Stomach (tissue), 9 donors: Measurements from ENCODE around the gene BCR. TPM values are rescaled to one million over a fixed set of nuclear protein-coding genes. Genes with fewer than 3 reads are reported as not detected.

Source experiments
- DNase-seq, 2 donors: peaks; one replicate each; pipeline versions ENCODE4 v3.0.0 to v3.0.0-alpha.2; 2013 to 2019
- H3K27ac ChIP-seq, 5 donors: fragments of 200-600 bp in 4 of 5; sonication (generic) in 4 of 5; one replicate each; pipeline ENCODE4 v1.5.1; 2013 to 2019; ENCODE audit warnings: mild to moderate bottlenecking in 1 of 5, moderate library complexity in 1 of 5
- H3K27me3 ChIP-seq, 3 donors: fragments of 200-600 bp; sonication (generic); one replicate each; pipeline ENCODE4 v1.5.1; 2017 to 2019; ENCODE audit warnings: mixed run types in 1 of 3
- H3K36me3 ChIP-seq, 4 donors: fragments of 200-600 bp; sonication (generic); 1 replicate in 3 of 4; 2 replicates in 1 of 4; pipeline ENCODE4 v1.5.1; 2016 to 2019
- H3K4me1 ChIP-seq, 4 donors: fragments of 200-600 bp; sonication (generic); one replicate each; pipeline ENCODE4 v1.5.1; 2016 to 2019
- H3K4me3 ChIP-seq, 4 donors: fragments of 200-600 bp; sonication (generic) in 3 of 4; one replicate each; pipeline ENCODE4 v1.5.1; 2016 to 2019; ENCODE audit warnings: mild to moderate bottlenecking in 1 of 4
- H3K9me3 ChIP-seq, 4 donors: fragments of 200-600 bp; sonication (generic); one replicate each; pipeline ENCODE4 v1.5.1; 2016 to 2019
- CTCF ChIP-seq, 7 experiments: fragments of 450-650 bp in 4 of 7; fragments of 200-600 bp in 3 of 7; sonication (generic) in 3 of 7; IDR thresholded peaks; one replicate each; pipeline ENCODE4 v1.5.1; 2016 to 2019; ENCODE audit warnings: antibody characterized with exemption in 7 of 7, control low read depth in 2 of 7, mild to moderate bottlenecking in 1 of 7
- EP300 ChIP-seq: sonication (generic); formaldehyde crosslinking; IDR thresholded peaks from one replicate; pipeline ENCODE4 v1.6.1; 2017; ENCODE audit warnings: antibody characterized with exemption
- POLR2A ChIP-seq, 4 donors: fragments of 450-650 bp; IDR thresholded peaks; one replicate each; pipeline ENCODE4 v1.6.1; 2016; ENCODE audit warnings: antibody characterized with exemption in 4 of 4, control low read depth in 2 of 4, mild to moderate bottlenecking in 1 of 4, moderate library complexity in 1 of 4
- POLR2AphosphoS5 ChIP-seq, 3 donors: sonication (generic); formaldehyde crosslinking; IDR thresholded peaks; one replicate each; pipeline ENCODE4 v1.6.1; 2016; ENCODE audit warnings: antibody characterized with exemption in 3 of 3
- WGBS, 5 donors: extraction: QIAGEN DNeasy Blood & Tissue Kit in 3 of 5; methylation state at CpG; one replicate each; pipeline versions ENCODE4 v1.1.5 to v1.1.7; 2013 to 2018; 5-methylcytosine and 5-hydroxymethylcytosine counted together
- intact Hi-C: fragments of 100-400 bp; cut with DNase I; formaldehyde crosslinking; loops from one replicate; pipeline ENCODE4 v1.15.1; 2023; ENCODE audit warnings: low total_unique reads
- polyA plus RNA-seq, 3 donors: library from polyadenylated mRNA; stranded (reverse); fragments of 200-250 nt; gene quantifications; one replicate each; pipeline ENCODE4 v1.2.3, GENCODE V29; 2013
- total RNA-seq, 5 donors: library from RNA; depleted of rRNA; stranded (reverse); fragments of >200 nt; gene quantifications; one replicate each; pipeline versions ENCODE4 v1.1.0 to v1.2.3, GENCODE V29; 2014 to 2016
- donor health status: healthy with polysubstance abuse.
- donor health status: Bipolar disorder and iron deficiency.
- donor health status: healthy.

Gene BCR
- total and polyA plus RNA-seq, 8 donors: 10.4 to 80.1 (median 19.6) TPM

- Histone ChIP-seq H3K36me3 (peaks cover 3 to 68% (median 21%) of the 10 kb centered on the region in 4 donors), H3K4me3 (no peak overlapping the region), H3K27ac (no peak overlapping the region), H3K4me1 (peaks cover 0 to 11% (median 5%) of the 10 kb centered on the region in 4 donors), H3K27me3 (no peaks in the 10 kb centered on the region), H3K9me3 (no peaks in the 10 kb centered on the region)
- DNase-seq: no peak
- intact Hi-C loops: no loop called here
- TF ChIP-seq EP300 (no peak), CTCF (IDR thresholded peaks at IDR 0.05) (no peak), POLR2A (IDR thresholded peaks at IDR 0.05) (no peak), POLR2AphosphoS5 (IDR thresholded peaks at IDR 0.05) (no peak)
- WGBS, 5 donors: 96 to 100% (median 98%) methylated on average over 3 of the region's 3 CpGs
These were observed 25.2 kb upstream of the BCR start for GRCh38 chr22:23155143-23155542.

DNA sequence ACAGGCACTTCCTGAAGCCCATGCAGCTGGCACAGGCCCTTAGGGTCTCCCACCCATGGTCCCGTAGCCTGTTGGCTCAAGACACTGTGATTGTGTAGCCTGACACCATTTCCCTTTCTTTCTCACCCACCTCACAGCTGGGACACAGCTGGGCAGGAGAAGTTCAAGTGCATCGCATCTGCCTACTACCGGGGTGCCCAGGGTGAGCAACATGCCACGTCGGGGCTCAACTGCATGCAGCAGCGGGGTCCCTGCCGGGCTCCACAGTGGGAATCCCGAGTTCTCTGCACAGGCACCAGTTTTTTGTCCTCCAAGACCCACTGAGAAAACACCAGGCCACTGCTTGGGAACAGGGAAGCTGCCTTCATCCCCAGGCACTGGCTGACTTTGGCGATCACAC is 24.5 kb upstream of the BCR start:
- H3K36me3 ChIP-seq: peaks cover 3 to 64% (median 20%) of the 10 kb centered on the region in 4 donors
- DNase-seq: no peak
- H3K27ac ChIP-seq: no peak overlapping the region
- H3K4me3 ChIP-seq: no peak overlapping the region
- no peaks in the 10 kb centered on the region for H3K27me3 ChIP-seq
- intact Hi-C loops: no loop called here
- no peaks in the 10 kb centered on the region for H3K9me3 ChIP-seq
- H3K4me1 ChIP-seq: peaks cover 0 to 11% (median 5%) of the 10 kb centered on the region in 4 donors
- WGBS, 5 donors: 86 to 95% (median 95%) methylated on average over 9 of the region's 9 CpGs
- no peak for TF ChIP-seq POLR2A (IDR thresholded peaks at IDR 0.05)

GRCh38 chr22:23156286-23156685 is 24.0 kb upstream of the BCR start:
- H3K36me3 ChIP-seq: peaks cover 3 to 64% (median 19%) of the 10 kb centered on the region in 4 donors
- H3K27ac ChIP-seq: no peak overlapping the region
- peaks cover 0 to 11% (median 5%) of the 10 kb centered on the region in 4 donors for H3K4me1 ChIP-seq
- no peak for DNase-seq
- no peak for TF ChIP-seq POLR2AphosphoS5 (IDR thresholded peaks at IDR 0.05)
- no peak for TF ChIP-seq CTCF (IDR thresholded peaks at IDR 0.05)
- TF ChIP-seq POLR2A (IDR thresholded peaks at IDR 0.05): no peak
- no peak for TF ChIP-seq EP300
- intact Hi-C loops: no loop called here
- H3K4me3 ChIP-seq: no peak overlapping the region
- 57 to 65% (median 61%) methylated on average over 8 of the region's 8 CpGs for WGBS, 5 donors
- H3K27me3 ChIP-seq: no peaks in the 10 kb centered on the region
- H3K9me3 ChIP-seq: no peaks in the 10 kb centered on the region

GRCh38 chr22:23157560-23158515 is 22.5 kb upstream of the BCR start:
- 79 to 86% (median 82%) methylated on average over 18 to 22 of the region's 22 CpGs for WGBS, 5 donors

More at GRCh38 chr22:23157560-23158515, 22.5 kb upstream of the BCR start:
- H3K4me3 ChIP-seq: no peak overlapping the region
- H3K36me3 ChIP-seq: peaks cover 3 to 62% (median 13%) of the 10 kb centered on the region in 4 donors
- intact Hi-C loops: no loop called here
- peaks cover 0 to 11% (median 5%) of the 10 kb centered on the region in 4 donors for H3K4me1 ChIP-seq
- no peak overlapping the region for H3K27ac ChIP-seq
- TF ChIP-seq POLR2AphosphoS5 (IDR thresholded peaks at IDR 0.05) (no peak), EP300 (no peak), CTCF (IDR thresholded peaks at IDR 0.05) (no peak), POLR2A (IDR thresholded peaks at IDR 0.05) (no peak)
- H3K9me3 ChIP-seq: no peaks in the 10 kb centered on the region
- H3K27me3 ChIP-seq: no peaks in the 10 kb centered on the region
- DNase-seq: no peak
